ENCODE data around the gene TEAD1. TPM values are rescaled to one million over a fixed set of nuclear protein-coding genes. Genes with fewer than 3 reads are reported as not detected.
A peak's percentile ranks its signal among the peaks of the same experiment; 100 is the strongest.

TEAD1 gene
- polyA plus RNA-seq, 3 donors = 81.0 to 97.4 (median 96.6) TPM

DNA sequence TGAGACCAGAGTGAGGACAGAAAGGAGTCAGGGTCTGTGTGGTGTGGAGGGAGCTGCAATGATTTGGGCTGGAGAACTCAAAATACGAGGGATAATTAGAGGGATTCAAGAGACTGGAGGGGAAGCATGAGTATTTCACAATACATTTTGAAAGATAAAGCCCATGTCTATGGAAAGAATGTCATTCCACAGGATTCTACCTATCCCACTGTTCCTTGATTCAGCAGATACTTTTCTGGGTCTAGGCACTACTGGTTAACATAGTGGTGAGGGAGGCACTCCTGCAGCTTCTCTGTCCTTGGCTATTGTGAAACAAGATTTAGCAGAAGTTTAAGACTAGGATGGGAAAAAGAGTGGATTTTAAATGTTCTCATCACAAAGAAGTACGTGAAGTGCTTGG is 262.0 kb downstream of the TEAD1 start:
- no peak for DNase-seq

DNA sequence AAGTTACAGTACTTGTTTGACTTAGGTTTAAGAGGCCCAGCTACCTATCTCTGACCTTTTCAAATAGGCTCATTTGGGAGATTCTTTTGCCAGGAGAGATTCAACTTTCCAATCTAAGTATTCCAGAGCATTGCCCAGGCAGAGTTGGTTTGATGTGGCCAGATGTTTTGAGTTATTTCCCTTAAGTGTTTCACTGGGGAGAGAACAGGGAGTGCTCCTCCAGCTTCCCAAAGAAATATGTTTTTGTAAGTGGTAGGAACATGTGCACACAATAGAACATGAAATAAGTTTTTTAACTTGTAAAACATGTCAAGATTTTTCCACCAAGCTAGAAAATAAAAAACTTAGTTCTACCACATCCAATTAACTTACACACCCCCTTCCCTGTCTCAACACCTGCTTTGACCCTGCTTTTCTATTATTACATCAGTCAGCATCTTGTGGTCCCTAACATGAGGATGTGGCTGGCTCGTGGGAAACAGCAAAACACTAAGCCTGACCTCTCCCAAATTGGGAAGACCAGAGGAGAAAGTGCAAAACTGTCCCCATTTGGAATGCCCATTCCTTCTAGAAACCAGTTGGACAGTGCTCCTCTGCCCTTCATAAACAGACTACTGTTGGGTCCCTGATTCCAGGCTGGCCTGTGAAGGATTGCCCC is 264.5 kb downstream of the TEAD1 start:
- no peak for DNase-seq

DNA sequence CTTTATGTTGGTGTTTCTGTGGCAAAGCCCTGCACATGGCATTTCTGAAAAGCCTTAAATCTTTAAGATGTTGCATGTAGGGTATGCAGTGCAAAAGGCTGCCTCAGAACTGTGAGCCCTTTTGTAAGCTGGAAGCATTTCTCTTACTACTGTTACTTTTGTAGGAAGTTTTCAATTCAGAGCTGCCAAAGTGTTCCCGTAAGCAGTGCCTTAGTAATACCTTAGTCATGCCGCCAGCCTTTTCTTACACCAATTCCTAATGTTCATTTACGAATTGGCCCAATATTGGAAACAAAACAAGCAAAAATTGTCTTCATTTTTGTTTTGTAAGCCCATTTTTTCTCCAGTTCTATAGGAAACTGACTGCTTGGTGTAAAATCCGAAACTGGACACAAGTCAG is 267.4 kb downstream of the TEAD1 start:
- DNase-seq = no peak

DNA sequence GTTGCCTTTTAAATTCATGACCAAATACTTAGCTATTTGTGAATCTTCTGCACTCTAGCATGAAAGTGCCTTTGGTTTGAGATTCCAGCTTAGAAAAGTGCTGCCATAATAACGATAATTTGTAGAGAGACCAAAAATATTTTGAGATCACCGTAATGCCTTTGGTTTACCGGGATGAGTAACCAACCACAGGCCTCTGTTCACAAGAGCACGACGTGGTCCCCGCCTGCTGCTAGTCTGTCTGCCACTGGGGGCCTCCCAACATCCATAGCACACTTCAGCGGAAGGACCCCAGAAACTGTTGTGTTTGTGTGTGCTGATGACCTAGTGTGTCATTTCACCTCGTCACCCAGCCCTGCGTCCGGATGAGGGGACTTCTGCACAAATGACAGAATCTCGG is 267.9 kb downstream of the TEAD1 start:
- no peak for DNase-seq

DNA sequence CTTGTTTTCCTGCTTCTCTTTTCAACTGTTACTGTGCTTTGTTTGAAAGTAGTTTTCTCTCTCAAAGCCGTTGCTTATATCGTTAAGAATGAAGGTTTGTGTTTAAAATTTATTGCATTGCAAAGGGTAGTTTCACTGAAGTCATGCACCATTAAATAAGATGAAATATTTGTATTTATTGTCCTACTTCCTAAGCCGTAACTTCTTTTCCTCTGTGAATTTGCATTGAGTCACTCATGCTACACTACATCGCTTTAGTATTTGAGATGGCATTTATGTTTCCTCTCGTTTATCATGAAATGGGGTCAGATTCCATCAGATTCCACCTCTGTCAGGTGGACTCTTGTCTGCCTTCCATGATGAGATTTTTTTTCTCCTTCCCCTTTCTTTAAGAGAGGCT is 269.1 kb downstream of the TEAD1 start:
- peak; percentile 45 for DNase-seq

DNA sequence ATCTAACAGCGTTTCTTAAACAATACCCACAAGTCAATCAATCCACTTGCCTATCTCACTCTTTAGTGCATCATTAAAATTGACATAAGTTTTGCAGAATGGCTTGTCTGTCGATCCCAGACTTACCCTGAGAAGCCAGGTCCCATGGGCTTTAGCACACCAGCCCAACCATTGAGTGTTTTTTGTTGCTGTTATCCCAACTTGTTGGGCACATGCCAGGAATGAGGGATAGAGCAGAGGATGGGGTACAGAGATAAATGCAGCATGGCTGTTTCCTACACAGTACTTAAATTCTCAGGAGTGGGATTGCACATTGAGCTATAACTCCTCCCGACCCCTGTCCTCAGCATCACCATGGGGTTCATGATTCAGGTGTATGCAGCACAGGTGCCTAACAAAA is 270.7 kb downstream of the TEAD1 start:
- no peak for DNase-seq

DNA sequence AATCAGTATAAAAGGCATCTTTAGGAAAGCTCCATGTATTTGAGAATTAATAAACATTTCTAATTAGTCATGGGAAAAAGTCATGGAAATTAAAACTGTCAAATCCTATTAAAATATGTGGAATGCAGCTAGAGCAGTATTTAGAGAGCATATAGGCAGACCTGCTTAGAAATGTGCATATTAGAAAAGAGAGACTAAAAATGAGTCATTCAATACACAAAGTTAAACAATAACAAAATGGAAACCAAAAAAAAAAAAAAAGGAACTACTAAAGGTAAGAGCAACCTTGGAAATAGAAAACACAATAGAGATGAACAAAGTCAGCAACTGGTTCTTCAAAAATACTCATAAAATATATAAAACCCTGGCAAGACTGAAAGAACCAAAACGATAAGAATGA is 275.2 kb downstream of the TEAD1 start:
- DNase-seq = no peak

DNA sequence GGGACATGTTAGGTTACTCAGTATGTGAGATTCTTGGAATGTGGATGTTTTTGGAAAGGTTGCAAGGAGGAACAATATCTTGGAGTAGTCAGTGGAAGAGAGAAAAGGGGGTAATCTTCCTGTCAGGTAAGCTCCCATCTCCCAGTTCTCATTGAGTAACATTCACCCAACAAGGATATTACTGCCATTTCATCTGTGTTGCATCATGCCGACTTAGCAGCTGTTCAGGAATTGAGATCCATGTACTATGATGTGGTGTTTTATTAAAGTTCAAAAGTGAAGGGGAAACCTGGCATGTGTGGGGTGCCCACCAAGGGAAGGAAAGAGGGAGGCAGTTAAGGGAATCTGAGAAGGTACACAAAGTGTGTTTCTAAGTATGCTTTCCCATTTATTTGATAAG is 276.4 kb downstream of the TEAD1 start:
- no peak for DNase-seq

DNA sequence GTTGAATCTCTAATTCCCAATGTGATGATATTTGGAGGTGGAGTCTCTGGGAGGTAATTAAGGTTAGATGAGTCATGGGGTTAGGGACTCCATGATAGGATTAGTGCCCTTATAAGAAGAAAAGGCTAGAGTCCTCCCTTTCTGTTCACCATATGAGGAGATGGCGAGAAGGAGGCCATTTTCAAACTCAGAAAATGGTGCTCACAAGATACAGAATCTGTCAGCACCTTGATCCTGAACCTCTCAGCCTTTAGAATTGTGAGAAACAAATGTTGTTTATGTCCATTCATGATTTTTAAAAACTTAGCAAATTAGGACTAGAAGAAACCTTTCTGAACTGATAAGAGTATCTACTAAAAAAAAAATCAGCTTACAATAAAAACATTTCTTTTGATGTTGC is 277.2 kb downstream of the TEAD1 start:
- DNase-seq = no peak

DNA sequence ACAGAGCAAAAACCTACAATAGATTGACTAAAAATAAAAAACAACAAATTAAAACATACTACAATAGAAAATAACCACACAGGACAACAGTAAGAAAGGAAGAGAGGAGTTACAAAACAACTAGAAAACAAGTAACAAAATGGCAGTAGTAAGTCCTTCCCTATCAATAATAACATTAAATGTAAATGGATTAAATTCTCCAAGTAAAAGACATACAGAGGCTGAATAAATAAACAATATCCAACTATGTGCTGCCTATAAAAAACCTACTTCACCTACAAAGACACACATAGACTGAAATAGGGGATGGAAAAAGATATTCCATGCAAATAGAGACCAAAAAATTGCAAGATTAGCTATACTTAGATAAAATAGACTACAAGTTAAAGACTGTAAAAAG is 277.9 kb downstream of the TEAD1 start:
- DNase-seq = no peak

DNA sequence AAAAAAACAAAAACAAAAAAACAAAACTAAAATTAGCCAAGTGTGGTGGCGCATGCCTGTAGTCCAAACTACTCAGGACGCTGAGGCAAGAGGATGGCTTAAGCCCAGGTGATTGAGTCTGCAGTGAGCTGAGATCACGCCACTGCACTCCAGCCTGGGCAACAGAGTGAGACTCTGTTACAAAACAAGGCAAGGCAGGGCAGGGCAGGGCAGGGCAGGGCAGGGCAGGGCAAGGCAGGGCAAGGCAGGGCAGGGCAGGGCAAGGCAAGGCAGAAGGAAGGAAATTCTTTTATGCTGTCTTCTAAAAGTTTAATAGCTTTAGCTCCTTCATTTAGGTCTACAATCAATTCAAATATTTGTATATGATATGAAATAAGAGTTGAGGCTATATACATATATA is 284.8 kb downstream of the TEAD1 start:
- no peak for DNase-seq

DNA sequence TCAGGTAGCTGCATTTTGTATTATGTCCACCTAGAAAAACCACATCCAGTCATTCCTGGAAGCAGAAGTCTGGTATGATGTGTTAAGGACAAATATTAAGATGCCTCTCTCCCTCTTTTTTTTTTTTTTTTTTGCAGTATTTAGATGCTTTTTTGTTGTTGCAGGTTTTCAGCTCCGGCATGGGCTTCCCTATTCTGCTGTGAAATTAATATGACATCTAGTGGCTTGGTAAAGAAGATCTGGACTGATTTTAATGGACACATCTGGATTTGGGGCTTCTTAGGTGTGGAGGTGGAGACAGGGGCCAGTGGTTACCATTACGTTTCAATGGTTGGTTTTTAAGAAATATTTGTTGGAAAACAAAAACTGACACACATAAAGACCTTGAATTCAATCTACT is 287.4 kb downstream of the TEAD1 start:
- DNase-seq = no peak

DNA sequence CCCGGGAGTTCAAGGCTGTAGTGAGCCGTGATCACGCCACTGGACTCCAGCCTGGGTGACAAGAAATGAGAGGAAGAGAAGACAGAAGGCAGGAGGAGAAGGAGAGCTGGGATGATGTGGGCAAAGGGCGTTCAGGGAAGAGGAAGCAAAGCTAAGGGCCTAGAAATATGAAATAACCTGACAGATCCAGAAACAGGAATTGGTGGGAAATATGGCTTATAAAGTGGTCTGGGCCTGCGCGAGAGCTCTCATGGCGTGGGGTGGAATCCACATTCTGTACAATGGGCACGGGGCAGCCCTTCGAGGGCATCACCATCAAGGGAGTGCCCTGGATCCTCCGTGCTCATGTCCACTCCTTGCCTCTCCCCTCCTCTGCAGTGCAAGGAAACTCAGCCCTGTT is 288.1 kb downstream of the TEAD1 start:
- no peak for DNase-seq

DNA sequence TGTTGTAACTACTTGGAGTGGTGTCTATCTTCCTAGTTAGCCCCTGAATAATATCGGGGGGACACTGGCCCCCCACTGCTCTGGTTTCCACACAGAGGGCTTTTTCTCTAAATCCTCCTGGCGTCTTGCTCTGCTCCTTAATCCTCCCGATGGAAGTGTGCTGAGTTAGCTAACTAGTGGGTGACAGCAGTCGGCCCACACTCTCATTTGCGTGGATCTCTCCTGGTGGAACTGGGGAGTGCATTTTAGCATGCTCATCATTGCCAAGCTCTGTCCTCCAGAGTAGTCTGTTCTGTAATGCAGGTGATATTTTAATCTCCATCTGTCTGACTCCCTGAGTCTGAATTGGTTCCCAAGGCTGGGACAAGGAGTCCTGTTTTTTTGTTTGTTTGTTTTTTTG is 288.8 kb downstream of the TEAD1 start:
- no peak for DNase-seq

DNA sequence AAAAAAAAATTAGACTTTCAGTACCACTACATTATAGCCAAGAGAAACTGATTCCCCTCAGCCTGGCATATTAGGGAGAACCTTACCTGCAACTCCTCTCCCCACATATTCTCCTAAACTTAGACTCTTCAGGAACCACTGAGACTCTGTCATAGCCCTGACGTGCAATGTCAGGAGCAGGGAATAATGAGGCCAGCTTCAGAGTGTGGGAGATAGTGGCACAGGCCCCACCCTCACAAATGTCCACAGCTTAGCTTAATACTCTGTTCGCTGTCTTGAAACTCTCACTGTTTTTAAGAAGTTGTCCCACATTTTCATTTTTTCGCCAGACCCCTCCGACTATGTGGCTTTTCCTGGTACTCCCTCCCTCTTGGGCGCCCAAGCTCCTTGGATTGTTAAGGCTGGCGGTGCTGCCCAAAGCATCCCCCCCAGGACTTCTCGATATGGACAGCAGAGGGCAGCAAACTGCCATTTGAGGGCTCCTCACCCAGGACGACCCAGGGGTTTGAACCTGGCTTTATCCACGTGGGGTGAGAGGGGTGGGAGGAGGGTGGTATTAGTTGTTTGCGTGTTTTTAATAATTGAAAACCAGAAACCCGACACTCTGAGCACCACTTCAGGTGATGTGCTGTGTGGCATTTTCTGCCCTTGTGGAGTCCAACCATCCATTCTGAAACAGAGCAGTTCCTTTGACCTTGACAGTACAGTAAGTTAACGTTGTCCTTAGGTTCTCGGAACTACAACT is 289.7 kb downstream of the TEAD1 start:
- peak; percentile 69 for DNase-seq

DNA sequence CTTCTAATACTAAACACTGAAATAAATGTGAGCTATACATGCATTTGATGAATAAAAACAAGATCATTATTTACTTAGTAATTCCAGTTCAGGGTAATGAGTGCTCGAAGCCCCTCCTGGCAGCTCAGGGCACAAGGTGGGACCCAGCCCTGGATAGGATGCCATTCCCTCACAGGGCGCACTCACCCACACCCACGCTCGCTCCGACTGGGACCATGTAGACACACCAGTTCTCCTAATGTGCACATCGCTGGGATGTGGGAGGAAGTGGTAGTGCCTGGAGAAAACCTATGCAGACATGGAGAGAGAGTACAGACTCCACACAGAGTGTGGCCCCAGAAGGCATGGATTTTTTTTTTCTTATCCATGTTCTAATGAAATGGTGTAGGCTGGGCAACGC is 290.4 kb downstream of the TEAD1 start:
- no peak for DNase-seq

DNA sequence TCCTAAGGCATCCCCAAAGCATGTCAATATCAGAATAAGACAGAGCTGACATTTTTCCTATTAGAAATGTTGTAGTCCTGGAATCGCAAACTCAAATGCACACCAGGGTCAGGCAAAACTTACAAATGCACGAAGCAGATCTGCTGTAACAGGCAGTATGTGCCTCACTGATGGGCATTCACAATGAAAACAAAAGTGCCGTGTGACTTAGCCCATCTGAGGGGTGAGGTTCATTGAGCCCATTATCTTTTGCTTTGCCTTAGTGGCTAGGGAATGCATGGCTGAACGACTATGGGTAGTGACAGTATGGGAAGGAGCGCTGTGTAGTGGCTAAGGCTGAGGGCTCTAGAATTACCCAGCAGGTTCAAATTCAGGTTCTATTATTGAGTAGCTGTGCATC is 291.8 kb downstream of the TEAD1 start:
- no peak for DNase-seq

DNA sequence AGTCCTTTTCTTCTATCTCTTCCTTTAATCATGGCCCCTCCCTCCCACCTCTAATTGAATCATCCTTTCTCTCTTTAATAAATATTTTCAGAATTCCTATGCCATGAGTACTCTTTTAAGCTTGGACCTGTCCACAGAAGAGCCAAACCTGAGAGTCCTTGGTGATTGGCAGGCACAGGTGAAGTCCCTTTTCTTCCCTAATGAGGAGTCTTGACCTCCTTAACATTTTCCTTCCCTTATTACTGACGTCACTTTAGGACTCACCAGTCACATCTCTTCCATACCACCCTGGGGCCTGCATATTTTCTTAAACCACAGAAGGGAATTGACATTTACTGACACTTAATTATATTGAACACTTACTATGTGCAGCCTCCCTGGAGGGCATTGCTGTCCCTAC is 293.9 kb downstream of the TEAD1 start:
- DNase-seq = no peak

DNA sequence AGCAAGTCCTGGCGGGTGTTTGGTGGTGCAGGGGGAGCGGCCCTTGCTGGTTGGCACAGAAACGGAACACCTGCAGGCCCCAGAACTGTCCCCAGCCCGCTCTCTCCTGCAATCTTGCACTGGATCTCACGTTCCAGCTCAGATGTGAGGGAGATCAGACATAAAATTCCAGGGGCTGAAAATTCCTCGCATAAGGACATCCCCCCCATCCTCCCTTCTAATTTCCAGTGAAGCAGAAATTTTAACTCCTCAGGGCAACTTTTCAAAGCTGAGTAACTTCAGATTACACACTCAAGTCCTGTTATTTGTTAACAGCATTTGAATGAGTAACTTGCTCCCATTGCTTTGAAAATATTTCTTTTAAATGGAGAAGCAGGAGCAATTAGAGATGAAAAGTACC is 294.6 kb downstream of the TEAD1 start:
- peak; percentile 78 for DNase-seq

DNA sequence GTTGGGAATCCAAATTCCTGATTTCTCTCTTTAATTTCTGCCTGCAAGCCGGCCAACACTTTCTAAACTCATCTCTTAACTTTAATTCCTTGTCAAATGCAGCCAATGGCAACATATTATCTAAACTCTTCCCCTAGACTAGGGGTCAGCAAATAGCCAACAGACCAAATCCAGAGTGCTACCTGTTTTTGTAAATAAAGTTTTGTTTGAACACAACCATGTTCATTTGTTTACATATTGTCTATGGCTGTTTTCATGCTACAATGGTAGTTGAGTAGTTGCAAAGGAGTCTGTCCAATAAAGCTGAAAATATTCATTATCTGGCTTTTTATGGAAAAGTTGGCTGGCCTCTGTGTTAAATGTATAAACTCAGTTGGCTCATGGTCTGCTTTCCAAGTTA is 297.7 kb downstream of the TEAD1 start:
- DNase-seq = no peak

DNA sequence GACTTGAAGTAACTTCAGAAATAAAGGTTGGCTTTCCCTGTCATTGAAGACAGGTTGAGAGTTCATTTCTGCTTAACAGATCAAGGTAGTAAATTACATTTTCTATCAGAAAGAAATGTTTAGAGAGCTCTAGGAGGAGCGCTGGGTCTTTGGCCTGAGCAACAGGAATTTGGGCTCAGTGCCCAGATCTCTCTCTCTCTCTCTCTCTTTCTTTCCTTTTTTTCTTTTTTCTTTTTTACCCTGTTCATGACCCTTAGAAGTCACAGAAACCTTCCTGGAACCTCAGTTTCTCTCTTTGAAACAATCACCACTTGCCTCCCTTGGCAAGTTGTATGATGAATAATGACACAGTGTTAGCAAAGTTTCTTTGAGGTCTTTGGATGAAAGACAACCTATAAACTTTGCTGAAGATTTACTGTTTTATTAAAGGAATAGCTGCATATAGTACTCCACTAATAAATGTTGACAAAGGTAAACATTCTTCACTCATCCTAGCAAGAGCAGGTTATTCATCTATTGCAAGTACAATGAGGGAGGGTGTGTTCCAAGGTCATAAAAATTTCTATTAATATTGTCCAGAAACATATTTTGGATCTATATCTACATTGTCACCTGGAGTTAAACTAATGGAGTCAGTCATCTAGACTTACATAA is 299.4 kb downstream of the TEAD1 start:
- no peak for DNase-seq

DNA sequence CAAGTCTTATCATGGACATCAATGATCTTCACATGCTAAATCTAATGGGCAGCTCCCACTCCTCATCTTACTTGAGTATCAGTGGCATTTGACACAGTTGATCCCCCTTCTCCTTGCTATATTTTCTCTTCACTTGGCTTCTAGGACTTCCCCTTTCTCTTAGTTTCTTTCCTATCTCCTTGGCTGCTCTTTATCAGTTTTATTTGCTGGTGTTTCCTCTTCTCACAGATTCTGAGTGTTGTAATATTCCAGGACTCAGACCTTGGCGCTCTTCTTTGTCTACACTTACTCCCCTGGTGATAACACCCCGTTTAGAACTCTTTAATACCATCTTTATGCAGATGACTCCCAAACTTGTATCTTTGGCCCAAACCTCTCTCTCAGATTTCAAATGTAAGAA is 301.0 kb downstream of the TEAD1 start:
- DNase-seq = no peak

DNA sequence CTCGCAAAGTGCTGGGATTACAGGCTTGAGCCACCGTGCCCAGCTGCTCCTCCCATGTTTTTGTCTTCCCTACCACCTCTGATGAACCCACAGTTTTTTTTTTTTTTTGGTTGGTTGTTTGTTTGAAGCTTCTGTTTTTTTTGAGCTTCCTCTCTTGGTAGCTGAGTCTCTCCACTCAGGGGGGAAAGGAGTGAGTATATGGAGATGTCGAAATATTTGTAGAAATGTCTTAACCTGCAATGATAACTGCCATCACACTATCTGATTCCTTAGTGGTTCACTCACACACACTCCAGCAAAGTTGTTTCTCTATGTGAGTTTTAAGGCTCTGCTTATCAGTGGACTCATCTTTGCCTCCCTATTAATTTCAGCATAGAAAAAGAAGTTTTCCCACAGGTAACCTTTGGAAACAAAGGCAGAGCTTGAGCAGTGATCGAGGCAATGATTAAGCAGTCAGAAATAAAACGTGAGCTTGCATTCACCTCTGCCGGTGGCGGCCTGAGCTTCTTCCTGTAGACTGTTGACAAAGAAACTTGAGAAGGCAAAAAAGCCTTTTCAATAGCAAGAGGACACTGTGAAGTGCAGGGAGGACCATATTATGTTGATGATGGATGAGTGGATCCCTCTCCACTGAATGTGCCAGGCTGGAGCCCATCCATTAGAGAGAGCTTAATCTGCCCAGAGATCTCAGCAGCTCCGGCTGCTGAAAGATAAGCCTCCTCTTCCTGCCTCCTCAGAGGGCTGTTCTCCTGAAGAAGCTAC is 305.9 kb downstream of the TEAD1 start:
- DNase-seq = peak; percentile 85
